ENCODE results near the gene VAMP5. TPM values are rescaled to one million over a fixed set of nuclear protein-coding genes. Genes with fewer than 3 reads are reported as not detected.

VAMP5 gene
- total and polyA plus RNA-seq, 9 of the 15 experiments (the other 6 are each of a cell fraction or from before 2014, with no cell fraction given), result 0.54 to 1.9 (median 1.5) TPM; not detected in 2

GRCh38 chr2:85542777-85543176, 41.5 kb upstream of the VAMP5 start:
- Histone ChIP-seq H2AFZ (ENCODE audit: low read depth, low read length) (no peak overlapping the region), H3K4me2 (ENCODE audit: insufficient read depth, low read length) (peak overlapping the region; percentile 98; the same call in 1 of the 2 replicates), H3K9ac (ENCODE audit: insufficient read depth in 1 of 2, low read depth in 2 of 2, low read length in 2 of 2) (peak overlapping the region; percentile 30 to 100; a peak in 2 of 4 replicates), H3K79me2 (ENCODE audit: control insufficient read depth, insufficient read depth, low read length) (peaks cover 54% of the 10 kb centered on the region), H4K20me1 (replicated peaks; ENCODE audit: control insufficient read depth, insufficient read depth, low read length) (peaks cover 42% of the 10 kb centered on the region), H3K27me3 (ENCODE audit: control insufficient read depth in 2 of 2, insufficient read depth in 2 of 2, low read length in 2 of 2) (no peaks in the 10 kb centered on the region), H3K36me3 (ENCODE audit: control insufficient read depth, insufficient read depth, low read length) (peaks cover 68% of the 10 kb centered on the region), H3K4me3 (no peak overlapping the region; the same call in 1 of the 2 replicates), H3K9me3 (replicated peaks; ENCODE audit: control insufficient read depth, insufficient read depth, low read depth, low read length) (no peaks in the 10 kb centered on the region), H3K9me1 (ENCODE audit: control insufficient read depth, insufficient read depth, low read length) (peaks cover 3% of the 10 kb centered on the region), H3K27ac (ENCODE audit: extremely low read depth, low read depth, low read length) (peak overlapping the region; percentile 31; the same call in 1 of the 3 replicates), H3K4me1 (replicated peaks in 1 of 2; ENCODE audit: control insufficient read depth in 2 of 2, insufficient read depth in 2 of 2, low read length in 2 of 2) (peaks cover 6 to 22% of the 10 kb centered on the region in 2 experiments)
- in situ Hi-C loops (cut with MboI) (no loop called here), intact Hi-C loops (cut with micrococcal nuclease) (no loop called here)
- DNase-seq (ENCODE audit: extremely low read depth in 1 of 4, low spot score in 3 of 4) (no peak), ATAC-seq (no peak), FAIRE-seq (no peak)
- ChIA-PET POLR2A (interaction anchor here (0.5 to 24.3 kb wide), 7 partner anchors 10 to 159 kb away, joined by 3 to 1576 read pairs (median 7); partner anchors contain the start of genes CAPG, GGCX and SH2D6), CTCF (ENCODE audit: low intra/inter-chr PET ratio) (no interaction called here)
- no TSS peak for BruUV-seq (replicated peaks)
- 87% methylated on average over 4 of the region's 4 CpGs for WGBS (ENCODE audit: insufficient coverage, low coverage, missing lambda C conversion rate)
- TF ChIP-seq POLR2B (IDR thresholded peaks at IDR 0.05; ENCODE audit: low read depth, partially characterized antibody) (no peak), ETS1 (conservative IDR thresholded peaks at IDR 0.05; ENCODE audit: control insufficient read depth, low read depth, low read length) (no peak), NCOR1 (IDR thresholded peaks at IDR 0.05) (no peak), ZNF274 (IDR thresholded peaks at IDR 0.05; ENCODE audit: borderline replicate concordance, low read depth, low read length) (no peak), ETV6 (IDR thresholded peaks at IDR 0.05; ENCODE audit: borderline replicate concordance in 1 of 2, low read depth in 2 of 2, low read length in 1 of 2) (no peak), ETV6 (CRISPR knock-in tag; IDR thresholded peaks at IDR 0.05; ENCODE audit: borderline replicate concordance) (no peak), SUPT5H (IDR thresholded peaks at IDR 0.05) (peak; percentile 26; the same call in 1 of the 2 replicates), ZNF699 (CRISPR knock-in tag; IDR thresholded peaks at IDR 0.05; ENCODE audit: insufficient replicate concordance) (no peak), SAFB2 (IDR thresholded peaks at IDR 0.05; ENCODE audit: borderline replicate concordance, low read depth, low read length, severe bottlenecking) (no peak), KLF1 (tag; IDR thresholded peaks at IDR 0.05) (no peak), E2F6 (IDR thresholded peaks at IDR 0.05; ENCODE audit: borderline replicate concordance in 1 of 2, extremely low read depth in 1 of 2, insufficient read depth in 1 of 2, insufficient read length in 1 of 2, low read depth in 1 of 2, low read length in 1 of 2, poor library complexity in 1 of 2, severe bottlenecking in 1 of 2) (no peak), ZNF354B (CRISPR knock-in tag; IDR thresholded peaks at IDR 0.05) (no peak), ZNF561 (CRISPR knock-in tag; conservative IDR thresholded peaks at IDR 0.05) (no peak), BDP1 (IDR thresholded peaks at IDR 0.05; ENCODE audit: insufficient read depth, insufficient read length) (no peak), BCLAF1 (IDR thresholded peaks at IDR 0.05; ENCODE audit: borderline replicate concordance in 1 of 2, control insufficient read depth in 1 of 2, low read depth in 2 of 2, low read length in 1 of 2) (no peak), RBFOX2 (IDR thresholded peaks at IDR 0.05; ENCODE audit: low read depth, low read length) (peak; percentile 52; the same call in 1 of the 2 replicates), ZNF695 (CRISPR knock-in tag; IDR thresholded peaks at IDR 0.05) (no peak), ZNF507 (tag; conservative IDR thresholded peaks at IDR 0.05) (no peak)

Measured in K562 (cell line).